HG03565 (cell line): ENCODE results near the gene SUGP1.
"Not testable (repeated sequence)": the region's sequence is repeated elsewhere in the genome, so short reads cannot be mapped to it uniquely, and the experiment has no call there.

Source experiments
- ATAC-seq: cut with Tn5 transposase; IDR thresholded peaks from one replicate; pipeline ENCODE4 v1.9.1; 2021; ENCODE audit warnings: mild to moderate bottlenecking, moderate library complexity; ENCODE audit not compliant: unreplicated experiment

Gene SUGP1, protein sequence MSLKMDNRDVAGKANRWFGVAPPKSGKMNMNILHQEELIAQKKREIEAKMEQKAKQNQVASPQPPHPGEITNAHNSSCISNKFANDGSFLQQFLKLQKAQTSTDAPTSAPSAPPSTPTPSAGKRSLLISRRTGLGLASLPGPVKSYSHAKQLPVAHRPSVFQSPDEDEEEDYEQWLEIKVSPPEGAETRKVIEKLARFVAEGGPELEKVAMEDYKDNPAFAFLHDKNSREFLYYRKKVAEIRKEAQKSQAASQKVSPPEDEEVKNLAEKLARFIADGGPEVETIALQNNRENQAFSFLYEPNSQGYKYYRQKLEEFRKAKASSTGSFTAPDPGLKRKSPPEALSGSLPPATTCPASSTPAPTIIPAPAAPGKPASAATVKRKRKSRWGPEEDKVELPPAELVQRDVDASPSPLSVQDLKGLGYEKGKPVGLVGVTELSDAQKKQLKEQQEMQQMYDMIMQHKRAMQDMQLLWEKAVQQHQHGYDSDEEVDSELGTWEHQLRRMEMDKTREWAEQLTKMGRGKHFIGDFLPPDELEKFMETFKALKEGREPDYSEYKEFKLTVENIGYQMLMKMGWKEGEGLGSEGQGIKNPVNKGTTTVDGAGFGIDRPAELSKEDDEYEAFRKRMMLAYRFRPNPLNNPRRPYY

DNA sequence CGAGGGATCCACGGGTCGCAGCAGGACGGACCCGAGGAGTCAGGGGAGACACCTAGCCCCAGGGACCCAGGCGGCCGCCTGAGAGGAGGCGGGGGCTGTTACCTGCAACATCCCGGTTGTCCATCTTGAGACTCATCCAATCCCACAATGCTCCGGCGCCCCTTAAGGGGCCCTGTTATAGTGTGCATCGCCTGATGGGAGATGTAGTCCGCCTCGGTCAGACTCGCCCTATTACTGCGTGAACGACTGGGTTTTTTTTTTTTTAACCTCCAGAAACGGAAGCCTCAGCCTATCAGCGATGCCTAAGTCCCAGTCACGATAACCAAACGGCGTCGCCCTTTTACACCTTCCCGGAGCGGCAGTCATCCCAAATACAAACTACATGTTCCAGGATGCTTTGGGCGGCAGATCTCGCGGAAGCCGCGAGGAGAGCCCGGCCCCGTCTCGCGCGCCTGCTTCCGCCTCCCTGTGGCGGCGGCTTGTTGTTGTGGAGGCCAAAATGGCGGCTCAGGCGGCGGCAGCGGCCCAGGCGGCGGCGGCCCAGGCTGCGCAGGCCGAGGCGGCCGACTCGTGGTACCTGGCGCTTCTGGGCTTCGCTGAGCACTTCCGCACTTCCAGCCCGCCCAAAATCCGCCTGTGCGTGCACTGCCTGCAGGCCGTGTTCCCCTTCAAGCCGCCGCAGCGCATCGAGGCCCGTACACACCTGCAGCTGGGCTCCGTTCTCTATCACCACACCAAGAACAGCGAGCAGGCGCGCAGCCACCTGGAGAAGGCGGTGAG is at the start of gene SUGP1, which contains the start of gene MAU2:
Gene SUGP1 (minus strand): TSS at position 149 of the 780 bp plus-strand sequence. CDS start 13 bp downstream, at position 136.
Gene MAU2 (plus strand): TSS at position 469 of the 780 bp plus-strand sequence. CDS start 31 bp downstream, at position 500.
- peak; percentile 87 for ATAC-seq

DNA sequence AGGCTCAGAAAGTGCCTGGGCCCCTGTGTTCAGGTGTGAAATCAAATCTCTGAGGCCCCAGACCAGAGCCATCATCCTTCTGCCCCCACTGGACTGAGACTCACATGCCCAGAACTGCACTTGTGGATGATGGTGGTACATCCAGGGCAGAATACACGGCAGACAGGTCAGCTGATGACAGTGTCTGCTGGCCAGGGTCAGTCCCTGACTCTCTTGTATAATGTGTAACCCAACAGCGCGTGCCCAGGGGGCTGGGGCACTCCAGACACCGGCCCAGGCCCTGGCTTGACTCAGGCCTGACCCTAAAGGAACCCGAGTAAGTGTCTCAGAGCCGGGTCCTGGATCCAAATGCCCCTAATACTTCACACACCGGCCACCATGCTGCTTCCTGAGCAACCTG is 47.8 kb upstream of the SUGP1 start:
- ATAC-seq = no peak

DNA sequence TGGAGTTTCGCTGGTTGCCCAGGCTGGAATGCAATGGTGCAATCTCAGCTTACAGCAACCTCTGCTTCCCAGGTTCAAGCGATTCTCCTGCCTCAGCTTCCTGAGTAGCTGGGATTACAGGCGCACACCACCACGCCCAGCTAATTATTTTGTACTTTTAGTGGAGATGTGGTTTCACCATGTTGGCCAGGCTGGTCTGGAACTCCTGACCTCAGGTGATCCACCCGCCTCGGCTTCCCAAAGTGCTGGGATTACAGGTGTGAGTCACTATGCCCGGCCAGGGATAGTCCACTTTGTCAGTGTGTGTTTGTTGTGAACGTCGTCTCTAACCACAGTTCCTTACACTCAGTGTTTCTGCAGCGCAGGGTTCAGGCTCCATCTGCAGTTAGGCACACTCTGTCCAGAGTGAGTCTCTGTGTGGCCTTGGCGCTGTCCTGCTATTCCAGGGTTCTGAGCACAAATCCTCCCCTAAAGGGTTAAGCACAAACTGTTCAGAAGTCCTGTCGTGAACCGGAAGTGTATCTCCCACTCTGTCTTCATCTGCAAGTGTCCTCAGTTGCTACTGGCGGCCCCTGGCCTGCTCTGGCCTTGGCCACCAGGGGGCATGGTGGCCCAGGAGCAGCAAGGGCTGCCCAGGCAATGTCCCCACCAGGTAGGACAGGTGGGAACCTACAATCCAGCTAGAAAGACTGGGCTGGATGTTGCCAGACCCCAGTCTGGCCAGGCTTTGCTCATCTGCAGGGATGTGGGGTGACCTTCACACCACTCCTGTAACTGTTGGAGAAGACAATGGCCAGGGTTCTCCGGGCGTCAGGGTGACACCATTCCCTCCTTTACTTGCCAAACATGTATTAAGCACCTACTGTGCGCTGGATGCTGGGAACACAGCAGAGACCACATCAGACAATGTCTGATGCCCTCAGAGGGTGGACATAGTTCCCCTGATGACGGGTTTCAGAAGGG is 46.4 kb upstream of the SUGP1 start:
- ATAC-seq = peak; percentile 75

DNA sequence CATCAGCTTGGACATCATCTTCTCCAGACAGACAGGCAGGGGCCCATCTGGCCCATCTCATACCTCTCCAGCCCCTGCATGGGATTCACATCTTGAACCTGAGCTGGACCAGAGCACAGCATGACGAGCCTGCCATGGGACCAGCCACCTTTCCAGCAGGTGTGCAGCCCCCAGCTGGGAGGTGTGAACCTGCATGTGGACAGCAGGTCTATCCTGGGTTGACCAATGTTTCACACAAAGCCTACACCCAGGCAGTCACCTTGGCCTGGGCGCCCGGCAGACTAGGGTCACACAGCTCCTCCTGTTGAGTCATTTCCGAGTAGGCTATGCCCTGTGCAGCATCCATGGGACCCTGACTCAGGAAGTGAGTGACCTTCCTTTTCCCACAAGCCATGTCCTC is 41.8 kb upstream of the SUGP1 start:
- no peak for ATAC-seq

DNA sequence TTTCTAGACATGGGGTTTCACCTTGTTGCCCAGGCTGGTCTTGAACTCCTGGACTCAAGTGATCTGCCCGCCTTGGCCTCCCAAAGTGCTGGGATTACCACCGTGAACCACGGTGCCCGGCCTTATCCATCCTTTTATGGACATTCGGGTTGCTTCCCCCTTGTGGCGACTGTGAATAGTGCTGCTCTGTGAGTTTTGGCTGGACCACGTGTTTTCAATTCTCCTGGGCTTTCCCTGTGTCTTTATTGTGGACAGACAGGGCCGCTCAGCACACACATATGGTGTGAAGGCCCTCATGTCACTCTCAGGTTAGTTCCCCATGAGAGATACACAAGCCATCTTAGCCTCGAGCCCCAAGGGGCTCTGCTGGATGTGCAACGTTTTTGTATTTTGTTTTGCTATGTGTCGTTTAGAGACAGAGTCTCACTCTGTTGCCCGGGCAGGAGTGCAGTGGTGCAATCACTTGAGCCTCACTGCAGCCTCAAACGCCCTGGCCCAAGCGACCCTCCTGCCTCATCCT is 40.8 kb upstream of the SUGP1 start:
- ATAC-seq = peak; percentile 50

DNA sequence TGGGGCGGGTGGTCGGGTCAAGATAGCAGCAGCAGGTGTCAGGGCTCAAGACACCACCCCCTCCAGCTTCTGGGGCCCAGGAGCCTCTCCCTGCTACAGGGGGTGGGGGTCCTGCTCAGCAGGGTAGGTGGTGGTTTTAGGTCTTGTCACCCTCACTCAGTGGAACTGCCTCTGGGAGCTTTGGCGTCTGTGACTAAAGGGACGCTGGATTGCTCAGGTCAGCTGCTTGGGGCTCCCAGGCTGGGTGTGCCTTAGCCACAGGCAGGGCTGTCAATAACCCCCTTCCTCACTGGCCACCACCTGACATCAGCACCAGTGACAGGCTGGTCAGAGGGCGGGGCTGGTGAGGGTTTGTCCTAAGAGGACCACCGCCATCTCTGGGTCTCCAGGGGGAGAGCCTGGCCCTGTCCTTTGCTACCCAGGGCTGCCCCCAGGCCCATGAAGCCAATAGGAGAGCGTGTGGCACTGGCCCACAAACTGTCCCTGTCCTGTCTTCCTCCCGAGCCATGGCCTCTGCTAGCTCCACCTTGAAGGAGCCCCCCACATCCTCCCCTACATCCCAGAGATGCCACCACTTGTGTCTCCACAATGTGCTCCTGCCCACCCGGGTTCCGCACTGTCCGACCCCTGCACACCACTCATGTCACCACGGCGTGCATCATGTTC is 36.7 kb upstream of the SUGP1 start:
- no peak for ATAC-seq

DNA sequence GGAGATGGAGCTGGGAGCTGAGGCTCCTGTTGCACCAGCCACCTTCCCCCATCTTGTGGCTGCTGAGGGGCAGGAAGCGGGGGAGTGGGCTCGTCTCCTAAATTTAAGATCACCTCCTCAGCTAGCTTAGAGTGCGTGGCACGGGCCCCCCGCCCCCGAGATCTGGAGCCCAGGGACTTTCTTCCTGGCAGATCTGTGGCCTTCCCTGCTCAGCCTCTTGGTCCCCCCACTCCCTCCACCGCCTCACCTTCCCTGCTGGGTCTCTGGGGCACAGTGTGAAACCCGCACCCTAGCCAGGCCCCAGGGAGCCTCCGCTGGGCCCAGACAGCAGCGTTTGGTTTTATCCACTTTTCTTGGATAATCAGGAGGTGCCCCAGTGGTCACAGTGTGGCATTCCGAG is 36.2 kb upstream of the SUGP1 start:
- ATAC-seq = no peak

DNA sequence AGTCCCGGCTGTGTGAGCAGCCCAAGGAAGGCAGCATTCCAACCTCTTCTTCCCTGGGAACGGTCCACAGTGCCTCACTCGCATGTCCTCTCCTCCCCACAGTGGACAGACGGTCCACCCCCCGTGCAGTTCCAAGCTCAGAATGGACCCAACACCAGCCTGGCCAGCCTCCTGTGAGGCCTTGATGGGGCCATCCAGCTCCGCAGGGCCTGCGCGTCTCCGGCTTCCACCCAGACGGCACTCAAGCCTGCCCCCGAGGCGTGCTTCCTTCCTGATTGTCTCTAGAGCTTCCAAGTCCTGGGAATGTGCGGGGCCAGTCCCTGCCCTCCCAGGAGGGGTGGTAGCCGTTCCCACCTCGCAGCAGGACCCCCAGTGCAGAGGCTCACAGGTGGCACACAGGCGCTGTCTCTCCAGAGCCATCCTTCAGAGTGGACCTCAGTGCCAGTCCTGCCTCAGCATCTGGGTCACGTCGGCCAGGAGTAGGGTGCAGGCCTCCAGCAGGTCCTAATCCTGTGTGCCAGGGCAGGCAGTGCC is 35.4 kb upstream of the SUGP1 start:
- no peak for ATAC-seq

DNA sequence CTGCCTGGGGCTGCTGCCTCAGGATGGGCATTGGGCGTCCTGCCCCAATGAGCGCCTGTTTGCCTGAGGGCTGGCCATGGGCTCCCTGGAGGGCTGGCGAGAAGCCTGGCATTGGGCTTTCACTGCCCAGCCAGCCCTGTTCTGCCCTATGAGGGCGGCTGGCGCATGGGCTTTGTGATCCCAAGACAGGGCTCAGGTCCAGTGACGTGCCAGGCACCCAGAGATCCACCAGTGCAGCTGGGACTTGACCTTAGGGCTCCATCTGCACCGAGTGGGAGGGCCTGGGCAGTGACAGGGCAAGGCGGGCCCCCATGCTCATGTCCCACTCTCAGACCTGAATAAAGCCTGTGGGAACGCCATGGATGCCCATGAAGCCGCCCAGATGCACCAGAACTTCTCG is 34.6 kb upstream of the SUGP1 start:
- ATAC-seq = no peak

DNA sequence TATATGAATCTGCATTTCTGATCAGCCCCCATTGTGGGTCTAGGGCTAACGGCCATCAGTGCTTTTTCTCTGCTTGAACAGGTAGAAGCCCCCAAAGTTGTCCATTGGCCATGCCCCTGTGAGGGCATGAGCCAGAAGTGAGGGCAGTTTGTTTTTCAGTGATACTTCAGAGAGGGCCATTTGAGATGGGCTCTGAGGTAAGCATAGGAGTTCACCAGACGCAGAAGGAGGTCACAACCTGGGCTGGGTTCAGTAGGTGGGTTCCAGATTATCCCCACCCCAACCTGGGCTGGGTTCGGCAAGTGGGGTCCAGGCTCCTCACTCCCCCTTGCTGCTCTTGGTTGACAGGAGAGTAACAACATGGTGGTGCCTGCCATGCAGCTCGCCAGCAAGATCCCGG is 33.7 kb upstream of the SUGP1 start:
- no peak for ATAC-seq

DNA sequence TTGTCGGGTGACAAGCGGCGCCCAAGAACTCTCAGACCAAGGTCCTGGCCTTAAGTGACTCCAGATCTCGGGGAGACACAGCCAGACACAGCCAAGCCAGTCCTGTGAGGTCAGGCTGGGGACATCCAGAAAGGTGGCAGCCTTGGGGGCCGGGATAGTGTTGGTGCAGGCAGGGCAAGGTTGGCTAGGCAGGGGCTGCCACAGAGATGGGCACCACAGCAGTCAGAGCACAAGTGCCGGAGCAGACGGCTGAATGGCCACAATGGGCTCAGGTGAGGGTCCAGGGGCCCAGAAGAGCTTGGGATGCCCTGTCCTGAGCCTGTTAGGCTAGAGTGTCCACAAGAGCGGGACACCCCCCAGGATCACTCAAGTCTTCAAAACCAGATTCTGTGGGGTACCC is 32.5 kb upstream of the SUGP1 start:
- ATAC-seq = no peak

DNA sequence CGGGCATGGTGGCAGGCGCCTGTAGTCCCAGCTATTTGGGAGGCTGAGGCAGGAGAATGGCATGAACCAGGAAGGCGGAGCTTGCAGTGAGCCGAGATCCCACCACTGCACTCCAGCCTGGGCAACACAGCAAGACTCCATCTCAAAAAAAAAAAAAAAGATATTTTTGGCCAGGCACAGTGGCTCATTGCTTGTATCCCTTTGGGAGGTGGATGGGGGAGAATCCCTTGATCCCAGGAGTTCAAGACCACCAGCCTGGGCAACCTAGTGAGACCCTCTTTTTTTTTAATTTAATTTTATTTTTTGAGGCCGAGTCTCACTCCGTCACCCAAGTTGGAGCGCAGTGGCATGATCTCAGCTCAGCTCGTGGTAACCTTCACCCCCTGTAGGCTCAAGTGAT is 30.4 kb upstream of the SUGP1 start:
- not testable (repeated sequence) for ATAC-seq

DNA sequence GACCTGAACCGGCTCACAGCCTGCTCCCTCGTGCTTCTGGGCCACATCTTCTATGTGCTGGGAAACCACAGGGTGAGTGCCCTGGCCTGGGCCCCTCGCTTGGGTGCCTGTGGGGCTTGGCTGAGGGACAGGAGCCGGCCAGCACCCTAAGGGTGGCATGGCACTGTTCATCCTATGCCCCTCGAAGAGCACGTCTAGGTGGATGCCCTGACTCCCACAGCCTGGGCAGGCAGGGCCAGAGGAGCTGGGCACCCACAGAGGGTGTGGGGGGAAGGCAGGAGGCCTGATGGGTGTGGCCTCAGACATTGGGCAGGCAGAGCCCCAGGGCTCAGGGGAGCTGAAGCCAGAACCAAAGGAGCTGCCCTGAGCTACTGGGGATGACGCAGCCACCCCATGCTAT is 29.1 kb upstream of the SUGP1 start:
- ATAC-seq = no peak

DNA sequence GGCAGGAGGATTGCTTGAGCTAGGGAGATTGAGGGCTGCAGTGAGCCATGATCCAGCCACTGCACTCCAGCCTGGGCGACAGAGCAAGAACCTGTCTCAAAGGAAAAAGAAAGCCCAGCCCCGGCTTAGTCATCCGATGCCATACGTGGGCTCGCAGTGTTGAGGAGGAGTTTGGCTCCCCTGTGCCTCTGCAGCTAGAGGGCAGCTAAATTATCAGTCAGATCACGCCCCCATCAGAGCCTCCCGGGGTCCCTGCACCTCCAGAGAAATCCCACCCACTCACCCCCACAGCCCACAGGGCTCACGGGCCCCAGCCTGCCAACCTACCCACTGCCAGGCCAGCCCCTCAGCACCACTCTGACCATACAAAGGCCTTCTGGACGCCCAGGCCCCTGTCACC is 28.0 kb upstream of the SUGP1 start:
- ATAC-seq = no peak

DNA sequence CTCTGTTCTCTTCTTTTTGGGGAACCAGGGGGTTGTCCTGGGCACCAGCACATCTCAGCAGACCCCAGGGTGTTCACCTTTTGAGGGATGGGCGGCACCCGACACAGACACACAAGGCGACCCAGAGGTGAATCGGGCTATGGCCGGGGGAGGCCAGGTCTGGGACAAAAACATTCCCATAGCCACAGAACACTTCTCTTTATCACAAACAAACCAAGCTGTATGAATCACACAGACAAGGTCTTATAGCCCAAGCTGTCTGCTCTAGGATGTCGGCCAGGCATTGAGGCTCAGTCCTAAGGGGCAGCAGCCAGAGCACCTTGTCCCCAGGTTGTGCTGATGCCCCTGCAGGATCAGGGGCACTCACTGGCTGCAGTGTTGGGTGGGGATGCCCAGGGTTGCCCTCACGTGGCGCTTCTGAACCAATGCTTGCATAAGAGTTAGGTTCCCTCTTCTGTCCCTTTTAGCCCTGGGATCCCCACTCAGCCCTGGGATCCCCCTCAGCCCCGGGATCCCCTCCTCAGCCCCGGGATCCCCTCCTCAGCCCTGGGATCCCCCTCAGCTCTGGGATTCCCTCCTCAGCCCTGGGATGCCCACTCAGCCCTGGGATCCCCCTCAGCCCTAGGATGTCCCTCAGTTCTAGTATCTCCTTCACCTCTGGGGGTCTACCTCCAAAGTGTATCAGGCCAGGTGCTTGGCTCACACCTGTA is 27.2 kb upstream of the SUGP1 start:
- ATAC-seq = no peak

DNA sequence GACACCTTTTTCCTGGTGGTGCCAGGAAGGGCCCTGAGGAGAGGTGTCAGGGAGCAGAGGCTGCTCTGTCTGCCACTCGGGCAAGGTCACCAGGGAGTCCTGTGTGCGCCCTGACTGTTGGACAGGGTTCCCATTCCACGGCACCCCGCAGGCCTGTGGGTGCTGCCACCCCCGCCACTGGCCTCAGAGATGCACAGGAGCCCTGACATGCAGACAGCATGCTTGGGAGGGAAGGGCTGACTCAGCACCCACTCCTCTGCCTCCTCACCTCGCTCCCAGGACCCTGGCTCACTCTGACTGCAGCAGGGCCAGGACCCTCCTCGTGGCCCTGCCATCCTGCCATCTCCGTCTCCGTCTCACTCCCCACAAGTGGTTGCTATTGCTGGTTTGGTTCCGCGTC is 25.7 kb upstream of the SUGP1 start:
- no peak for ATAC-seq

DNA sequence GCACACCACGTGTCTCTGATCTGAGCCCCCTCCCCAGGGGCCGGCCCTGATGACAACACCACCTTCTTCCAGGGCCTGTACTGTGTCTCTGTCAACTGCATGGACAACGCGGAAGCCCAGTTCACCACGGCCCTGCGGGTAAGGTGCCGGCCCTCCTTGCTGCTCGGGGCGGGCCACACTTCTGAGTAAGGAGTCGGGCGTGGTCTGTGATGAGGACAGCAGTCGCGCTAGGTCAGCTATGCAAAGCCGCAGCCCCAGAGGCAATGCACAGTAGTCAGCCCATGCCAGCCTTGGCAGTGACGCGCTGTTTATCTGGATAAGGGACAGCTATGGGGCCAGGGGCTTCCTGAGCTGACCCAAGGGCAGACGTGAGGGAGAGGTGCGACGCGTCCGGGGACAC is 24.9 kb upstream of the SUGP1 start:
- no peak for ATAC-seq

DNA sequence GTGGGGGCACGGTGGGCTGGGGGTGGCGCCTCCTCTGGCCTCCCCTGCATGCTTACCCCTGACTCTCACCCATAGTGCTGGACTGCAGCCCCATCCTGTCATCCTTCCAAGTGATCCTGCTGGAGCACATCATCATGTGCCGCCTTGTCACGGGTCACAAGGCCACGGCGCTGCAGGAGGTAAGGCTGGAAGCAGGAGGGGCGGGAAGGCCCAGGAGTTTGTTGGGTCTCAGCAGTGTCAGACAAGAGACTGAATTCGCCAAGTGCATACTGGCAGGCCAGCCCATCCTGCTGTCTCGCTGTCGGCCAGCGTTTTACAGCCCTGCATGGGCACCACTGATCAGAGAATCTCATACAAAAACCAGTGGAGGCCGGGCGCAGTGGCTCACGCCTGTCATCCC is 23.5 kb upstream of the SUGP1 start:
- no peak for ATAC-seq

DNA sequence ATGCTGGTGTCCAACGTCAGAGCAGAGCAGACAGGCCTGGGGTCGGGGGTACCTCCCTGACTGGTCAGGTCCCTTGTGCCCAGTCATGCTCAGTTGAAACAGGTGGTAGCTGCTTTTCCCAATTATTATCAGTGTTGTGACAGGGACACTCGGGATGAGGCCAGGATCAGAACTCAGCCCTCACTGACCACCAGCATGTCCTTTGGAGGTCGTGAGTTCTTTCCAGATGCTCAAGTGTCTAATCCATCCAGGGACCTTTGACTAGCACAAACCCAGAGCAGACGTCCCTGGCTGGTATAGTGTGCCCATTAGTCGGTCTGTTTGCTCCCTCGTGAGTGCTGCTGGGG is 22.7 kb upstream of the SUGP1 start:
- no peak for ATAC-seq
